ENCODE measurements around the gene YKT6. TPM values are rescaled to one million over a fixed set of nuclear protein-coding genes. Genes with fewer than 3 reads are reported as not detected.

The YKT6 gene
- polyA plus RNA-seq, 1 donor (not counting 4 experiments of a cell fraction or from before 2014, with no cell fraction given), result 148 TPM

DNA sequence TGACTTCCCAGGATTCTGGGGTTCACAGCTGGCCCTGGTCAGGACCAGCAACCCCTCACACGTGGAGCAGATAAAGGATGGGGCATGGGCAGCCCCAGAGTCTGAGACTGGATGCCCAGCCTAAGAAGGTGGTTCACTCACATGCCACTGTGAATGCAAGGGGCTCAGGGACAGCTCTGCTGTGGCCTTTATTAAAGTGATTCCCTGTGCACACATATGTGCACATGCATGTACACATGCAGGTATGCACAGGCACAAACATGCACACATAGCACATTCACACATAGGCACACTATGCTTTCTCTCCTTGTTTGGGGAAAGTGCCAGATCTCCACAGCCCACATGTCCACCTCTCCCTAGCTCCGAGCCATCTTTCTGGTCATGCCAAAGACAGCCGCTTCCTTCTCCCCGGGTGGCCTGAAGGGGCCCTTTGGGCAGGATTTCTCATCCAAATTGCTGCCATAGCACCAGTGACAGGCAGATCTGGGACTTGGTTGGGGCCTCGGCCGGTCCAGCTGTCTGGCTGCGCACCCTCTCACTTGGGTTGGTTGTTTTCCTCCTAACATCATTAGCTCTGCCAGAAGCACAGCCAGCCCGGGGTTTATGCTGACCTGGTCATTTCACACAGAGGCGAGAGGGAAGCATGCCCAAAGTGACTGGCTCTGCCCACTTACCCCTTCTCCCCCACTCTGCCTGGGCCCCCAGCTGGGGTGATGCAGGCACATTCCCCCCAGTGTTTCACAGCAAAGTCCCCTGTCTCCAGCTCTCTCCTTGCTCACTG is 13.0 kb upstream of the YKT6 start:
- FAIRE-seq, result no peak

DNA sequence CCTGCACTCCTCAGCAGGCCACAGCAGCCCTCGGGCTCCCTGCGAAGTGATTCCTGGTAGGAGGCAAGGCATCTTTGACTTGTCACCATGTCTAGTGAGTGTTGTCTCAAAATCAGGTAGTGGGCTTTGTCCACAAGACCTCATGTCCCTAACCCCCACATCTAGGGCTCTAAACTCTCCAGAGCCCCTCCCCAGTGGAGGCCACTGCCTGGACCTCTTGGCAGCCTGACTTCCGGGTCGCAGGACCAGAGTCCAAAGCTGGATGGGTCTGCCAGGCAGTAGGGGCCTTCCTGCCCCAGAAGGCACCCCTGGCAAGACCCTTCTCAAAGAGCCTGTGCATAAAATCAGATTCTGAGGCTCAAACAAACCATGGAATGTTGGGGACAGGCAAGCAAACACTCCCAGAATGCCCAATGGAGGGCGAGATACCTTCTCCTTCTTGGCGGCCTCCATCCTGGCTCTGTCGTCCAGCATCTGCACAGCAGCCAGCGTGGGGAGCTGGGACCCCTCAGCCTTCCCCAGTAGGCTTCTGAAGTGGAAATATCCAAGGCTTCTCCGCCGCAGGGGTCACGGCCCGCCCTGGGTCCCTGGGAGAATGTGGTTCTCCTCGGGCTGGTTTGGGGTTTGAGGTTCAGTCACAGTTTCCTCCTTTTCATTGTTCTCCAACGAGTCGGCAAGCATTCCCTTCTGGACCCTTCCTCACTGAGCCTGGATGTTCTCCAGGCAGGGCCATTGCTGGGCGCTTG is 12.1 kb upstream of the YKT6 start:
- no peak overlapping the region for H3K4me3 ChIP-seq (ENCODE audit: control insufficient read depth in 2 of 3, extremely low read depth in 1 of 3, insufficient read depth in 2 of 3, low read depth in 1 of 3, low read length in 3 of 3)
- H3K79me2 ChIP-seq (ENCODE audit: control insufficient read depth, insufficient read depth, low read length), result no peaks in the 10 kb centered on the region
- no peak for DNase-seq (ENCODE audit: low read depth, low spot score)
- no peaks in the 10 kb centered on the region for H4K20me1 ChIP-seq (ENCODE audit: control insufficient read depth, extremely low read depth, insufficient read depth, low read length)
- FAIRE-seq, result no peak
- H3K4me2 ChIP-seq (ENCODE audit: control insufficient read depth, extremely low read depth, insufficient read depth, low read depth, low read length), result no peak overlapping the region
- H3K9me1 ChIP-seq (ENCODE audit: control insufficient read depth, extremely low read depth, insufficient read depth, low read length), result no peaks in the 10 kb centered on the region
- H3K36me3 ChIP-seq (ENCODE audit: control insufficient read depth in 2 of 2, extremely low read depth in 1 of 2, insufficient read depth in 2 of 2, low read length in 2 of 2), result no peaks in the 10 kb centered on the region
- H3K9me3 ChIP-seq (ENCODE audit: control insufficient read depth, low read depth, low read length), result no peaks in the 10 kb centered on the region
- peaks cover 15% of the 10 kb centered on the region for H3K4me1 ChIP-seq (ENCODE audit: control insufficient read depth, extremely low read depth, insufficient read depth, low read length)
- H3K9ac ChIP-seq (ENCODE audit: control insufficient read depth, extremely low read depth, insufficient read depth, low read length), result no peak overlapping the region
- H2AFZ ChIP-seq (ENCODE audit: control insufficient read depth, low read length), result no peak overlapping the region
- TF ChIP-seq EZH2 (IDR thresholded peaks at IDR 0.05; ENCODE audit: low read length), result no peak
- TF ChIP-seq, protein P1, sequence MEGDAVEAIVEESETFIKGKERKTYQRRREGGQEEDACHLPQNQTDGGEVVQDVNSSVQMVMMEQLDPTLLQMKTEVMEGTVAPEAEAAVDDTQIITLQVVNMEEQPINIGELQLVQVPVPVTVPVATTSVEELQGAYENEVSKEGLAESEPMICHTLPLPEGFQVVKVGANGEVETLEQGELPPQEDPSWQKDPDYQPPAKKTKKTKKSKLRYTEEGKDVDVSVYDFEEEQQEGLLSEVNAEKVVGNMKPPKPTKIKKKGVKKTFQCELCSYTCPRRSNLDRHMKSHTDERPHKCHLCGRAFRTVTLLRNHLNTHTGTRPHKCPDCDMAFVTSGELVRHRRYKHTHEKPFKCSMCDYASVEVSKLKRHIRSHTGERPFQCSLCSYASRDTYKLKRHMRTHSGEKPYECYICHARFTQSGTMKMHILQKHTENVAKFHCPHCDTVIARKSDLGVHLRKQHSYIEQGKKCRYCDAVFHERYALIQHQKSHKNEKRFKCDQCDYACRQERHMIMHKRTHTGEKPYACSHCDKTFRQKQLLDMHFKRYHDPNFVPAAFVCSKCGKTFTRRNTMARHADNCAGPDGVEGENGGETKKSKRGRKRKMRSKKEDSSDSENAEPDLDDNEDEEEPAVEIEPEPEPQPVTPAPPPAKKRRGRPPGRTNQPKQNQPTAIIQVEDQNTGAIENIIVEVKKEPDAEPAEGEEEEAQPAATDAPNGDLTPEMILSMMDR (optimal IDR thresholded peaks at IDR 0.05 in 1 of 3, IDR thresholded peaks at IDR 0.05 in 1 of 3, conservative IDR thresholded peaks at IDR 0.05 in 1 of 3; ENCODE audit: extremely low read depth in 1 of 3, insufficient read depth in 2 of 3, low read length in 3 of 3), result no peak
- no peak overlapping the region for H3K27ac ChIP-seq (ENCODE audit: control insufficient read depth, insufficient read depth, low read length)
- peaks cover 8% of the 10 kb centered on the region for H3K27me3 ChIP-seq (ENCODE audit: control insufficient read depth, extremely low read depth, insufficient read depth, low read length)
- dilution Hi-C loops (cut with MboI; ENCODE audit: extremely low pct_ligation_motif_present, low sequenced_read_pairs), result no loop called here

More for the DNA sequence above, 13.0 kb upstream of the YKT6 start:
- no peak for TF ChIP-seq EZH2 (IDR thresholded peaks at IDR 0.05; ENCODE audit: low read length)
- TF ChIP-seq, protein P1 (optimal IDR thresholded peaks at IDR 0.05 in 1 of 3, IDR thresholded peaks at IDR 0.05 in 1 of 3, conservative IDR thresholded peaks at IDR 0.05 in 1 of 3; ENCODE audit: extremely low read depth in 1 of 3, insufficient read depth in 2 of 3, low read length in 3 of 3), result no peak
- dilution Hi-C loops (cut with MboI; ENCODE audit: extremely low pct_ligation_motif_present, low sequenced_read_pairs), result no loop called here
- no peak overlapping the region for H2AFZ ChIP-seq (ENCODE audit: control insufficient read depth, low read length)
- peaks cover 8% of the 10 kb centered on the region for H3K27me3 ChIP-seq (ENCODE audit: control insufficient read depth, extremely low read depth, insufficient read depth, low read length)
- peaks cover 15% of the 10 kb centered on the region for H3K4me1 ChIP-seq (ENCODE audit: control insufficient read depth, extremely low read depth, insufficient read depth, low read length)
- no peak overlapping the region for H3K4me3 ChIP-seq (ENCODE audit: control insufficient read depth in 2 of 3, extremely low read depth in 1 of 3, insufficient read depth in 2 of 3, low read depth in 1 of 3, low read length in 3 of 3)
- no peak for DNase-seq (ENCODE audit: low read depth, low spot score)
- peaks cover 1% of the 10 kb centered on the region for H3K9me3 ChIP-seq (ENCODE audit: control insufficient read depth, low read depth, low read length)
- no peaks in the 10 kb centered on the region for H4K20me1 ChIP-seq (ENCODE audit: control insufficient read depth, extremely low read depth, insufficient read depth, low read length)
- no peaks in the 10 kb centered on the region for H3K79me2 ChIP-seq (ENCODE audit: control insufficient read depth, insufficient read depth, low read length)
- H3K36me3 ChIP-seq (ENCODE audit: control insufficient read depth in 2 of 2, extremely low read depth in 1 of 2, insufficient read depth in 2 of 2, low read length in 2 of 2), result no peaks in the 10 kb centered on the region
- no peak overlapping the region for H3K27ac ChIP-seq (ENCODE audit: control insufficient read depth, insufficient read depth, low read length)
- H3K9me1 ChIP-seq (ENCODE audit: control insufficient read depth, extremely low read depth, insufficient read depth, low read length), result no peaks in the 10 kb centered on the region
- H3K4me2 ChIP-seq (ENCODE audit: control insufficient read depth, extremely low read depth, insufficient read depth, low read depth, low read length), result no peak overlapping the region
- H3K9ac ChIP-seq (ENCODE audit: control insufficient read depth, extremely low read depth, insufficient read depth, low read length), result no peak overlapping the region

Data from keratinocyte (primary cell).